Body of pancreas (tissue), 4 donors: ENCODE data around the gene STX8.

Experiments
- POLR2A ChIP-seq, 3 donors: fragments of 450-650 bp; IDR thresholded peaks; one replicate each; pipeline ENCODE4 v1.6.1; 2016; ENCODE audit warnings: antibody characterized with exemption in 3 of 3, mild to moderate bottlenecking in 2 of 3
- TF ChIP-seq, protein P1 (sequence below), 7 experiments: fragments of 450-650 bp in 4 of 7; fragments of 200-600 bp in 3 of 7; sonication (generic) in 3 of 7; IDR thresholded peaks; one replicate each; pipeline ENCODE4 v1.5.1; 2016 to 2019; ENCODE audit warnings: antibody characterized with exemption in 7 of 7

- no peak for TF ChIP-seq POLR2A (IDR thresholded peaks at IDR 0.05)
- TF ChIP-seq, protein P1, sequence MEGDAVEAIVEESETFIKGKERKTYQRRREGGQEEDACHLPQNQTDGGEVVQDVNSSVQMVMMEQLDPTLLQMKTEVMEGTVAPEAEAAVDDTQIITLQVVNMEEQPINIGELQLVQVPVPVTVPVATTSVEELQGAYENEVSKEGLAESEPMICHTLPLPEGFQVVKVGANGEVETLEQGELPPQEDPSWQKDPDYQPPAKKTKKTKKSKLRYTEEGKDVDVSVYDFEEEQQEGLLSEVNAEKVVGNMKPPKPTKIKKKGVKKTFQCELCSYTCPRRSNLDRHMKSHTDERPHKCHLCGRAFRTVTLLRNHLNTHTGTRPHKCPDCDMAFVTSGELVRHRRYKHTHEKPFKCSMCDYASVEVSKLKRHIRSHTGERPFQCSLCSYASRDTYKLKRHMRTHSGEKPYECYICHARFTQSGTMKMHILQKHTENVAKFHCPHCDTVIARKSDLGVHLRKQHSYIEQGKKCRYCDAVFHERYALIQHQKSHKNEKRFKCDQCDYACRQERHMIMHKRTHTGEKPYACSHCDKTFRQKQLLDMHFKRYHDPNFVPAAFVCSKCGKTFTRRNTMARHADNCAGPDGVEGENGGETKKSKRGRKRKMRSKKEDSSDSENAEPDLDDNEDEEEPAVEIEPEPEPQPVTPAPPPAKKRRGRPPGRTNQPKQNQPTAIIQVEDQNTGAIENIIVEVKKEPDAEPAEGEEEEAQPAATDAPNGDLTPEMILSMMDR (IDR thresholded peaks at IDR 0.05) = no peak
These were observed 233.4 kb downstream of the STX8 start for GRCh38 chr17:9342225-9342624.
